ENCODE results near the gene PRAMEF27.
"Not testable (repeated sequence)": the region's sequence is repeated elsewhere in the genome, so short reads cannot be mapped to it uniquely, and the experiment has no call there.

The PRAMEF27 gene

DNA sequence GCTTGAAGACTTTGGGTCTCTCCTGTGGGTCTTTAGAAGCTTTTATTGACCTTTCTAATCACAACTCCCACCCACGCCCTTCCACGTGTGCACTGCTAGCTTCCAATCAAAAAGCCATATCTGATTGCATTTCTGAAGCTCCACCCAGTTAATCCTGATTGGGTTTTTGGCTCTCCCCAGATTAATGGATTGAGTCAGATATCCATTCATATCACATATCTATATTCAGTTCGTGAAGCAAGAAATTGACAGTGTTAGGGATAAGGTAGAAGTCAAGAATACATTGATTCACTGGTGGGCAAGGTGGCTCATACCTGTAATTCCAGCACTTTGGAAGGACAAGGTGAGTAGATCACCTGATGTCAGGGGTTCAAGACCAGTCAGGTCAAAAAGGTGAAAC is at the start of gene PRAMEF27:
TSS of gene PRAMEF27 (minus strand) at position 101 of the 400 bp plus-strand sequence. CDS start 2,916 bp downstream, outside the sequence.
- not testable (repeated sequence) for DNase-seq

DNA sequence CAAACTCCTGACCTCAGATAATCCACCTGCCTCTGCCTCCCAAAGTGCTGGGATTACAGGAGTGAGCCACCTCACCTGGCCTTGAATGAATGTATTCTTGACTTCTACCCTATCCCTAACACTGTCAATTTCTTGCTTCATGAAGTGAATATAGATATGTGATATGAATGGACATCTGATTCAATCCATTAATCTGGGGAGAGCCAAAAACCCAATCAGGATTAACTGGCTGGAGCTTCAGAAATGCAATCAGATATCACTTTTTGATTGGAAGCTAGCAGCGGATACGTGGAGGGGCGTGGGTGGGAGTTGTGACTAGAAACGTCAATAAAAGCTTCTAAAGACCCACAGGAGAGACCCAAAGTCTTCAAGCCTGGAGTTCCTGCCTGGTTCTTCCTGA is 14.1 kb upstream of the PRAMEF27 start, which contains the start of gene PRAMEF25:
TSS of gene PRAMEF25 (plus strand) at position 301 of the 400 bp plus-strand sequence. CDS start 2,920 bp downstream, outside the sequence.
- not testable (repeated sequence) for DNase-seq

DNA sequence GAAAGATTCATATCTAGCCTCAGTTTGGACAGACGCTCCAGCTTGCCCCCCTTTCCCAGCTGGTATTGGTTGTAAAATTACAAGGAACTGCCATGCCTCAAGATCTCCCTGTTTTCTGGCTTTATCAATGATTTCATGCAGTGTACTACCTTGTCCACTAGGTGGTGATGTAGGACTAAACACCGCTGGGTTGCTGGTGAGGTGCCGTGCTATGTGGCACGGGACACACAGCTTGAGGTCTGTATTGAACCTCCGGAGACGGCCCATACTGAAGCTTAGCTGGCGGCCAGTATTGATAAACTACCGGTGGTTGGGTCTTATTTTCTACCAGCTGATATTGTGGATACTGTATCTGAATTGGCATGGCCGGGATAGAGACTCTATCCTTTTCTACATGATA is 36.5 kb downstream of the PRAMEF27 start:
- DNase-seq: not testable (repeated sequence)

GRCh38 chr1:13011932-13012331 is 44.4 kb downstream of the PRAMEF27 start:
- DNase-seq: not testable (repeated sequence)

DNA sequence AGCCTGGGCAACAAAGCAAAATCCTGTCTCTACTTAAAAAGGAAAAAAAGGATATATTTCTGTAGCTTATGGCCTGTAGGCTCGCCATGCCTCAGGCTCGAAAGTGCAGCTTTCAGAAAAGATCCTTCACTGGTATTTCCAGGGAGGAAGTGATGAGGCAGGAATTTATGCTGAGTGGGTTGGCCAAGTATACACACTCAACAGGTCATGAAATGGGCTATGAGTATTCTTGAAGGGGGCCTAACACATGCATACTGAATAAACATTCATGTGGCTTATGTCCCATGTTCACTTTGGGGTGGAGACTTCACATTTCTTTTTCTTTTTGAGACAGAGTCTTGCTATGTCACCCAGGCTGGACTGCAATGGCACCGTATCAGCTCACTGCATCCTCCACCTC is 47.0 kb downstream of the PRAMEF27 start:
- DNase-seq: not testable (repeated sequence)

- DNase-seq: not testable (repeated sequence)
Observed at GRCh38 chr1:13005732-13006131, 50.6 kb downstream of the PRAMEF27 start.
